WTC11 (cell line): ENCODE results near the gene ALDH2. TPM values are rescaled to one million over a fixed set of nuclear protein-coding genes. Genes with fewer than 3 reads are reported as not detected.

Experiments used
- ATAC-seq: fragments of 200-7000 bp; cut with Tn5 transposase; 2 replicates; pipeline ENCODE4 v1.10.0; 2021; ENCODE audit warnings: mild to moderate bottlenecking, moderate library complexity
- CTCF ChIA-PET: fragments of 300-600 bp; sonication (Branson Sonifier 250); formaldehyde crosslinking; loops from one replicate; lab custom pipeline; 2021; ENCODE audit warnings: antibody characterized with exemption; lab: Charles Lee
- POLR2A ChIA-PET: fragments of 350-600 bp; sonication (Branson Sonifier 250); formaldehyde crosslinking; loops from one replicate; lab custom pipeline; 2021; ENCODE audit warnings: antibody characterized with exemption; lab: Charles Lee
- DNase-seq: peaks from one replicate; pipeline ENCODE4 v3.0.0; 2021; ENCODE audit warnings: low spot score
- H3K27ac Mint-ChIP-seq: 2 replicates; pipeline ENCODE4 v1.8.0; 2021; ENCODE audit warnings: mixed read lengths
- H3K27me3 Mint-ChIP-seq: 2 replicates; pipeline ENCODE4 v1.8.0; 2021; ENCODE audit warnings: low read depth, mild to moderate bottlenecking, moderate library complexity, mixed read lengths
- H3K36me3 Mint-ChIP-seq: 2 replicates; pipeline ENCODE4 v1.8.0; 2021; ENCODE audit warnings: mixed read lengths
- H3K4me1 Mint-ChIP-seq: 2 replicates; pipeline ENCODE4 v1.8.0; 2022; ENCODE audit warnings: mixed read lengths
- H3K4me3 Mint-ChIP-seq: 2 replicates; pipeline ENCODE4 v1.8.0; 2021; ENCODE audit warnings: mild to moderate bottlenecking, moderate library complexity, mixed read lengths
- H3K9me3 Mint-ChIP-seq: 2 replicates; pipeline ENCODE4 v1.8.0; 2021; ENCODE audit warnings: mixed read lengths
- ATF1 ChIP-seq: sonication (generic); formaldehyde crosslinking; IDR thresholded peaks from 2 replicates; pipeline ENCODE4 v1.8.1; 2023; ENCODE audit warnings: mild to moderate bottlenecking, moderate library complexity, missing genetic modification reagents
- ATF3 ChIP-seq: sonication (generic); formaldehyde crosslinking; conservative IDR thresholded peaks from 2 replicates; pipeline ENCODE4 v1.8.1; 2022; ENCODE audit warnings: mild to moderate bottlenecking, missing genetic modification reagents
- EMX1 ChIP-seq: fragments of 250-450 bp; sonication (Bioruptor Pico); IDR thresholded peaks from 2 replicates; pipeline ENCODE4 v1.8.0; 2021; ENCODE audit warnings: mild to moderate bottlenecking
- ESRRA ChIP-seq: sonication (generic); formaldehyde crosslinking; IDR thresholded peaks from 2 replicates; pipeline ENCODE4 v1.8.1; 2022; ENCODE audit warnings: mild to moderate bottlenecking, missing genetic modification reagents, borderline replicate concordance
- ETV6 ChIP-seq: sonication (generic); formaldehyde crosslinking; IDR thresholded peaks from 2 replicates; pipeline ENCODE4 v1.8.1; 2022; ENCODE audit warnings: mild to moderate bottlenecking, missing genetic modification reagents
- JUN ChIP-seq: sonication (generic); formaldehyde crosslinking; IDR thresholded peaks from 2 replicates; pipeline ENCODE4 v1.8.0; 2023; ENCODE audit warnings: mild to moderate bottlenecking, missing genetic modification reagents
- KAT7 ChIP-seq: sonication (generic); formaldehyde crosslinking; IDR thresholded peaks from 2 replicates; pipeline ENCODE4 v1.8.1; 2023; ENCODE audit warnings: missing genetic modification reagents, mild to moderate bottlenecking, borderline replicate concordance
- MAX ChIP-seq: sonication (generic); formaldehyde crosslinking; IDR thresholded peaks from 2 replicates; pipeline ENCODE4 v1.8.0; 2022; ENCODE audit warnings: mild to moderate bottlenecking, missing genetic modification reagents
- NFE2L1 ChIP-seq: sonication (generic); formaldehyde crosslinking; IDR thresholded peaks from 2 replicates; pipeline ENCODE4 v1.8.1; 2023; ENCODE audit warnings: missing genetic modification reagents
- SMAD4 ChIP-seq: sonication (generic); formaldehyde crosslinking; IDR thresholded peaks from 2 replicates; pipeline ENCODE4 v1.8.0; 2022; ENCODE audit warnings: mild to moderate bottlenecking, missing genetic modification reagents
- SOX15 ChIP-seq: fragments of 250-450 bp; sonication (Bioruptor Pico); IDR thresholded peaks from 2 replicates; pipeline ENCODE4 v1.9.0; 2021; ENCODE audit warnings: mild to moderate bottlenecking
- SP1 ChIP-seq: sonication (generic); formaldehyde crosslinking; conservative IDR thresholded peaks from 2 replicates; pipeline ENCODE4 v1.8.1; 2022; ENCODE audit warnings: missing genetic modification reagents
- TP53 ChIP-seq: sonication (generic); formaldehyde crosslinking; IDR thresholded peaks from 2 replicates; pipeline ENCODE4 v1.8.1; 2023; ENCODE audit warnings: mild to moderate bottlenecking, missing genetic modification reagents
- USF1 ChIP-seq: sonication (generic); formaldehyde crosslinking; IDR thresholded peaks from 2 replicates; pipeline ENCODE4 v1.8.0; 2022; ENCODE audit warnings: mild to moderate bottlenecking, missing genetic modification reagents
- ZNF138 ChIP-seq: sonication (generic); formaldehyde crosslinking; conservative IDR thresholded peaks from 2 replicates; pipeline ENCODE4 v1.8.1; 2022; ENCODE audit warnings: mild to moderate bottlenecking, moderate library complexity, missing genetic modification reagents
- ZNF396 ChIP-seq: fragments of 250-450 bp; sonication (Bioruptor Pico); IDR thresholded peaks from 2 replicates; pipeline ENCODE4 v1.8.0; 2021; ENCODE audit warnings: mild to moderate bottlenecking, moderate library complexity, borderline replicate concordance
- total RNA-seq: library from RNA; stranded (reverse); gene quantifications from 3 replicates; pipeline ENCODE4 v1.2.3, GENCODE V29; 2021
- TF ChIP-seq, protein P1 (sequence below): fragments of 250-450 bp; sonication (Bioruptor Pico); conservative IDR thresholded peaks from 2 replicates; pipeline ENCODE4 v1.9.0; 2021; ENCODE audit warnings: mild to moderate bottlenecking
- TF ChIP-seq, protein P2 (sequence below): fragments of 200-600 bp; IDR thresholded peaks from 2 replicates; pipeline ENCODE4 v1.8.0; 2022; ENCODE audit warnings: antibody characterized with exemption
- TF ChIP-seq, protein P3 (sequence below): sonication (generic); formaldehyde crosslinking; IDR thresholded peaks from 2 replicates; pipeline ENCODE4 v1.8.1; 2023; ENCODE audit warnings: mild to moderate bottlenecking, missing genetic modification reagents, moderate library complexity
- TF ChIP-seq, protein P4 (sequence below): sonication (generic); formaldehyde crosslinking; IDR thresholded peaks from 2 replicates; pipeline ENCODE4 v1.8.1; 2023; ENCODE audit warnings: mild to moderate bottlenecking, missing genetic modification reagents
- TF ChIP-seq, protein P5 (sequence below): sonication (generic); formaldehyde crosslinking; IDR thresholded peaks from 2 replicates; pipeline ENCODE4 v1.8.0; 2022; ENCODE audit warnings: mild to moderate bottlenecking, missing genetic modification reagents
- TF ChIP-seq, protein P6 (sequence below): fragments of 250-450 bp; sonication (Bioruptor Pico); IDR thresholded peaks from 2 replicates; pipeline ENCODE4 v1.9.0; 2021; ENCODE audit warnings: mild to moderate bottlenecking

ALDH2 gene
- total RNA-seq, 1 experiment from 2014 or later, result 36.7 TPM

DNA sequence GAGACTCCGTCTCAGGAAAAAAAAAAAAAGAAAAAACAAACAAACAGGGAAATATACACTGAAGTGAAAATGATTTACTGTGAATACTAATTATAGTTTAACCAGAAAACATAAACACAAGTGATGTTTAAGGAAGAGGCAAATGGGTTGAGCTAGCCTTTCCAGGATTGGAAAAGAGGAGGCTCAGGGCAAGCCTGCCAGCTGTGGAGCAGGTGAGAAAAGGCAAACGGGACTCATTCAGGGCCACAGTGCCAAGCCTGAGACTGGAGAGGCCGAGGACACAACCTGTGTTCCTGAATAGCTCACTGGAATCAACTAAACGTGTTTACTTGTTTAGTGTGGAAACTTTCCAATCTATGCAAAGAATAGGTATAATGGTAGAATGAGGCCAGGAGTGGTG, 39.6 kb downstream of the ALDH2 start (continued):
- TF ChIP-seq ETV6 (CRISPR knock-in tag) (no peak), JUN (CRISPR knock-in tag) (no peak), SMAD4 (CRISPR knock-in tag) (no peak), EMX1 (CRISPR knock-in tag) (no peak), SOX15 (CRISPR knock-in tag) (no peak), ZNF396 (CRISPR knock-in tag) (no peak)
- TF ChIP-seq, protein P1, sequence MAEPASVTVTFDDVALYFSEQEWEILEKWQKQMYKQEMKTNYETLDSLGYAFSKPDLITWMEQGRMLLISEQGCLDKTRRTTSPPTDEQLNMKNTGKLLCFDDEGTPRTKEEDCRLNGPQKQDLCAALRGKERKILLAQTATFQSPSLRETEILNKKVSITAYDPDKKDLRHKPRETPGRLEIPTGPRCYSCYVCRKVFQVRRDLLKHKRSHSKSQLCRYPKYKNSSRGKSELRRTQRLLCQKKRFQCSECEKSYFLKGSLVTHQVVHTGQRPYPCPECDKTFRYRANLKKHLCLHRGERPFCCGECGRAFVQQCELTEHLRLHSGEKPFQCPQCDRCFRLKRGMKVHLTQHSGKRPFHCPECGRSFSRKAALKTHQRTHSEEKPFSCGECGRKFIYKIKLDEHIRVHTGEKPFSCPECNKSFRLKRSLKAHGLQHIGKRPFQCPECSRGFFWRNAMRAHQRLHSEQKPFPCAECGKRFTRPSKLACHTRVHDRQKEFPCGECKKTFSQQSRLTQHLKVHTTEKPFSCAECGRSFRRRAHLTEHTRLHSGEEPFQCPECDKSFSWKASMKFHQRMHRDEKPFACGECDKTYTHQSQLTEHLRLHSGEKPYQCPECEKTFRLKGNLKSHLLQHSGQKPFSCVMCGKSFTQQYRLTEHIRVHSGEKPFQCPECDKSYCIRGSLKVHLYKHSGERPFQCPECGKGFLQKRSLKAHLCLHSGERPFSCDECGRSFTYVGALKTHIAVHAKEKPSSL (CRISPR knock-in tag), result no peak
- TF ChIP-seq, protein P2, sequence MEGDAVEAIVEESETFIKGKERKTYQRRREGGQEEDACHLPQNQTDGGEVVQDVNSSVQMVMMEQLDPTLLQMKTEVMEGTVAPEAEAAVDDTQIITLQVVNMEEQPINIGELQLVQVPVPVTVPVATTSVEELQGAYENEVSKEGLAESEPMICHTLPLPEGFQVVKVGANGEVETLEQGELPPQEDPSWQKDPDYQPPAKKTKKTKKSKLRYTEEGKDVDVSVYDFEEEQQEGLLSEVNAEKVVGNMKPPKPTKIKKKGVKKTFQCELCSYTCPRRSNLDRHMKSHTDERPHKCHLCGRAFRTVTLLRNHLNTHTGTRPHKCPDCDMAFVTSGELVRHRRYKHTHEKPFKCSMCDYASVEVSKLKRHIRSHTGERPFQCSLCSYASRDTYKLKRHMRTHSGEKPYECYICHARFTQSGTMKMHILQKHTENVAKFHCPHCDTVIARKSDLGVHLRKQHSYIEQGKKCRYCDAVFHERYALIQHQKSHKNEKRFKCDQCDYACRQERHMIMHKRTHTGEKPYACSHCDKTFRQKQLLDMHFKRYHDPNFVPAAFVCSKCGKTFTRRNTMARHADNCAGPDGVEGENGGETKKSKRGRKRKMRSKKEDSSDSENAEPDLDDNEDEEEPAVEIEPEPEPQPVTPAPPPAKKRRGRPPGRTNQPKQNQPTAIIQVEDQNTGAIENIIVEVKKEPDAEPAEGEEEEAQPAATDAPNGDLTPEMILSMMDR, result no peak

DNA sequence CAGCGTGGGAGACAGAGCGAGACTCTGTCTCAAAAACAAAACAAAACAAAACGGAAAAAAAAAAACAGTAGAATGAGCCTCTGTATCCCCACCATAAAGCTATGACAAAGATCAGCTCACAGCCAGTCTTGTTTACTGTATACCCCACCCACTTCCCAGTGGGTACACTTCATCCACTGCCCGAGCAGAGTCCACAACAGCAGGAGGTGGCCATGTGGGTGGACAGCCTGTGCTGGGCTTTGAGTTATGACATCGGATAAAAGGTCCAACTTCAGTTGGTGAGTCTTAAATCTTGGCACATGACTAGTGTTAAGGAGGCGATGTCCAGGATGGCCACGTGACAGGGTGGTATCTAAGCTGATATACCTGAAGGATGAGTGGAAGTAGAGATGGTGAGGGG, 40.5 kb downstream of the ALDH2 start:
- H3K27ac Mint-ChIP-seq, result no peak overlapping the region
- ATAC-seq (no peak), DNase-seq (no peak)
- no peak overlapping the region for H3K4me3 Mint-ChIP-seq
- H3K4me1 Mint-ChIP-seq, result no peaks in the 10 kb centered on the region
- peaks cover 17% of the 10 kb centered on the region for H3K36me3 Mint-ChIP-seq
- POLR2A ChIA-PET, result no interaction called here
- TF ChIP-seq, protein P3, sequence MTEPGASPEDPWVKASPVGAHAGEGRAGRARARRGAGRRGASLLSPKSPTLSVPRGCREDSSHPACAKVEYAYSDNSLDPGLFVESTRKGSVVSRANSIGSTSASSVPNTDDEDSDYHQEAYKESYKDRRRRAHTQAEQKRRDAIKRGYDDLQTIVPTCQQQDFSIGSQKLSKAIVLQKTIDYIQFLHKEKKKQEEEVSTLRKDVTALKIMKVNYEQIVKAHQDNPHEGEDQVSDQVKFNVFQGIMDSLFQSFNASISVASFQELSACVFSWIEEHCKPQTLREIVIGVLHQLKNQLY, result no peak
- TF ChIP-seq ATF3 (CRISPR knock-in tag), result no peak
- TF ChIP-seq NFE2L1 (CRISPR knock-in tag), result no peak
- TF ChIP-seq SP1 (CRISPR knock-in tag), result no peak
- no peak for TF ChIP-seq TP53 (CRISPR knock-in tag)
- TF ChIP-seq ATF1, result no peak
- no peak for TF ChIP-seq MAX
- no peak for TF ChIP-seq ZNF138
- TF ChIP-seq, protein P4, sequence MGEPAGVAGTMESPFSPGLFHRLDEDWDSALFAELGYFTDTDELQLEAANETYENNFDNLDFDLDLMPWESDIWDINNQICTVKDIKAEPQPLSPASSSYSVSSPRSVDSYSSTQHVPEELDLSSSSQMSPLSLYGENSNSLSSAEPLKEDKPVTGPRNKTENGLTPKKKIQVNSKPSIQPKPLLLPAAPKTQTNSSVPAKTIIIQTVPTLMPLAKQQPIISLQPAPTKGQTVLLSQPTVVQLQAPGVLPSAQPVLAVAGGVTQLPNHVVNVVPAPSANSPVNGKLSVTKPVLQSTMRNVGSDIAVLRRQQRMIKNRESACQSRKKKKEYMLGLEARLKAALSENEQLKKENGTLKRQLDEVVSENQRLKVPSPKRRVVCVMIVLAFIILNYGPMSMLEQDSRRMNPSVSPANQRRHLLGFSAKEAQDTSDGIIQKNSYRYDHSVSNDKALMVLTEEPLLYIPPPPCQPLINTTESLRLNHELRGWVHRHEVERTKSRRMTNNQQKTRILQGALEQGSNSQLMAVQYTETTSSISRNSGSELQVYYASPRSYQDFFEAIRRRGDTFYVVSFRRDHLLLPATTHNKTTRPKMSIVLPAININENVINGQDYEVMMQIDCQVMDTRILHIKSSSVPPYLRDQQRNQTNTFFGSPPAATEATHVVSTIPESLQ, result no peak
- TF ChIP-seq, protein P5, sequence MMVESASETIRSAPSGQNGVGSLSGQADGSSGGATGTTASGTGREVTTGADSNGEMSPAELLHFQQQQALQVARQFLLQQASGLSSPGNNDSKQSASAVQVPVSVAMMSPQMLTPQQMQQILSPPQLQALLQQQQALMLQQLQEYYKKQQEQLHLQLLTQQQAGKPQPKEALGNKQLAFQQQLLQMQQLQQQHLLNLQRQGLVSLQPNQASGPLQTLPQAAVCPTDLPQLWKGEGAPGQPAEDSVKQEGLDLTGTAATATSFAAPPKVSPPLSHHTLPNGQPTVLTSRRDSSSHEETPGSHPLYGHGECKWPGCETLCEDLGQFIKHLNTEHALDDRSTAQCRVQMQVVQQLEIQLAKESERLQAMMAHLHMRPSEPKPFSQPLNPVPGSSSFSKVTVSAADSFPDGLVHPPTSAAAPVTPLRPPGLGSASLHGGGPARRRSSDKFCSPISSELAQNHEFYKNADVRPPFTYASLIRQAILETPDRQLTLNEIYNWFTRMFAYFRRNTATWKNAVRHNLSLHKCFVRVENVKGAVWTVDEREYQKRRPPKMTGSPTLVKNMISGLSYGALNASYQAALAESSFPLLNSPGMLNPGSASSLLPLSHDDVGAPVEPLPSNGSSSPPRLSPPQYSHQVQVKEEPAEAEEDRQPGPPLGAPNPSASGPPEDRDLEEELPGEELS (CRISPR knock-in tag), result no peak
- TF ChIP-seq ETV6 (CRISPR knock-in tag), result no peak
- TF ChIP-seq USF1 (CRISPR knock-in tag), result no peak
- no peak for TF ChIP-seq KAT7
- TF ChIP-seq, protein P6, sequence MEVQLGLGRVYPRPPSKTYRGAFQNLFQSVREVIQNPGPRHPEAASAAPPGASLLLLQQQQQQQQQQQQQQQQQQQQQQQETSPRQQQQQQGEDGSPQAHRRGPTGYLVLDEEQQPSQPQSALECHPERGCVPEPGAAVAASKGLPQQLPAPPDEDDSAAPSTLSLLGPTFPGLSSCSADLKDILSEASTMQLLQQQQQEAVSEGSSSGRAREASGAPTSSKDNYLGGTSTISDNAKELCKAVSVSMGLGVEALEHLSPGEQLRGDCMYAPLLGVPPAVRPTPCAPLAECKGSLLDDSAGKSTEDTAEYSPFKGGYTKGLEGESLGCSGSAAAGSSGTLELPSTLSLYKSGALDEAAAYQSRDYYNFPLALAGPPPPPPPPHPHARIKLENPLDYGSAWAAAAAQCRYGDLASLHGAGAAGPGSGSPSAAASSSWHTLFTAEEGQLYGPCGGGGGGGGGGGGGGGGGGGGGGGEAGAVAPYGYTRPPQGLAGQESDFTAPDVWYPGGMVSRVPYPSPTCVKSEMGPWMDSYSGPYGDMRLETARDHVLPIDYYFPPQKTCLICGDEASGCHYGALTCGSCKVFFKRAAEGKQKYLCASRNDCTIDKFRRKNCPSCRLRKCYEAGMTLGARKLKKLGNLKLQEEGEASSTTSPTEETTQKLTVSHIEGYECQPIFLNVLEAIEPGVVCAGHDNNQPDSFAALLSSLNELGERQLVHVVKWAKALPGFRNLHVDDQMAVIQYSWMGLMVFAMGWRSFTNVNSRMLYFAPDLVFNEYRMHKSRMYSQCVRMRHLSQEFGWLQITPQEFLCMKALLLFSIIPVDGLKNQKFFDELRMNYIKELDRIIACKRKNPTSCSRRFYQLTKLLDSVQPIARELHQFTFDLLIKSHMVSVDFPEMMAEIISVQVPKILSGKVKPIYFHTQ (CRISPR knock-in tag), result no peak
- TF ChIP-seq ESRRA (CRISPR knock-in tag), result no peak
- CTCF ChIA-PET, result interaction anchor here (0.8 to 2.5 kb wide), 2 partner anchors 54 to 134 kb away, joined by 3 to 10 read pairs; no protein-coding TSS in a partner anchor
- H3K9me3 Mint-ChIP-seq, result no peaks in the 10 kb centered on the region
- H3K27me3 Mint-ChIP-seq, result no peaks in the 10 kb centered on the region
